ENCODE data around the gene RICTOR.

RICTOR gene, protein sequence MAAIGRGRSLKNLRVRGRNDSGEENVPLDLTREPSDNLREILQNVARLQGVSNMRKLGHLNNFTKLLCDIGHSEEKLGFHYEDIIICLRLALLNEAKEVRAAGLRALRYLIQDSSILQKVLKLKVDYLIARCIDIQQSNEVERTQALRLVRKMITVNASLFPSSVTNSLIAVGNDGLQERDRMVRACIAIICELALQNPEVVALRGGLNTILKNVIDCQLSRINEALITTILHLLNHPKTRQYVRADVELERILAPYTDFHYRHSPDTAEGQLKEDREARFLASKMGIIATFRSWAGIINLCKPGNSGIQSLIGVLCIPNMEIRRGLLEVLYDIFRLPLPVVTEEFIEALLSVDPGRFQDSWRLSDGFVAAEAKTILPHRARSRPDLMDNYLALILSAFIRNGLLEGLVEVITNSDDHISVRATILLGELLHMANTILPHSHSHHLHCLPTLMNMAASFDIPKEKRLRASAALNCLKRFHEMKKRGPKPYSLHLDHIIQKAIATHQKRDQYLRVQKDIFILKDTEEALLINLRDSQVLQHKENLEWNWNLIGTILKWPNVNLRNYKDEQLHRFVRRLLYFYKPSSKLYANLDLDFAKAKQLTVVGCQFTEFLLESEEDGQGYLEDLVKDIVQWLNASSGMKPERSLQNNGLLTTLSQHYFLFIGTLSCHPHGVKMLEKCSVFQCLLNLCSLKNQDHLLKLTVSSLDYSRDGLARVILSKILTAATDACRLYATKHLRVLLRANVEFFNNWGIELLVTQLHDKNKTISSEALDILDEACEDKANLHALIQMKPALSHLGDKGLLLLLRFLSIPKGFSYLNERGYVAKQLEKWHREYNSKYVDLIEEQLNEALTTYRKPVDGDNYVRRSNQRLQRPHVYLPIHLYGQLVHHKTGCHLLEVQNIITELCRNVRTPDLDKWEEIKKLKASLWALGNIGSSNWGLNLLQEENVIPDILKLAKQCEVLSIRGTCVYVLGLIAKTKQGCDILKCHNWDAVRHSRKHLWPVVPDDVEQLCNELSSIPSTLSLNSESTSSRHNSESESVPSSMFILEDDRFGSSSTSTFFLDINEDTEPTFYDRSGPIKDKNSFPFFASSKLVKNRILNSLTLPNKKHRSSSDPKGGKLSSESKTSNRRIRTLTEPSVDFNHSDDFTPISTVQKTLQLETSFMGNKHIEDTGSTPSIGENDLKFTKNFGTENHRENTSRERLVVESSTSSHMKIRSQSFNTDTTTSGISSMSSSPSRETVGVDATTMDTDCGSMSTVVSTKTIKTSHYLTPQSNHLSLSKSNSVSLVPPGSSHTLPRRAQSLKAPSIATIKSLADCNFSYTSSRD (N-terminal part only)

DNA sequence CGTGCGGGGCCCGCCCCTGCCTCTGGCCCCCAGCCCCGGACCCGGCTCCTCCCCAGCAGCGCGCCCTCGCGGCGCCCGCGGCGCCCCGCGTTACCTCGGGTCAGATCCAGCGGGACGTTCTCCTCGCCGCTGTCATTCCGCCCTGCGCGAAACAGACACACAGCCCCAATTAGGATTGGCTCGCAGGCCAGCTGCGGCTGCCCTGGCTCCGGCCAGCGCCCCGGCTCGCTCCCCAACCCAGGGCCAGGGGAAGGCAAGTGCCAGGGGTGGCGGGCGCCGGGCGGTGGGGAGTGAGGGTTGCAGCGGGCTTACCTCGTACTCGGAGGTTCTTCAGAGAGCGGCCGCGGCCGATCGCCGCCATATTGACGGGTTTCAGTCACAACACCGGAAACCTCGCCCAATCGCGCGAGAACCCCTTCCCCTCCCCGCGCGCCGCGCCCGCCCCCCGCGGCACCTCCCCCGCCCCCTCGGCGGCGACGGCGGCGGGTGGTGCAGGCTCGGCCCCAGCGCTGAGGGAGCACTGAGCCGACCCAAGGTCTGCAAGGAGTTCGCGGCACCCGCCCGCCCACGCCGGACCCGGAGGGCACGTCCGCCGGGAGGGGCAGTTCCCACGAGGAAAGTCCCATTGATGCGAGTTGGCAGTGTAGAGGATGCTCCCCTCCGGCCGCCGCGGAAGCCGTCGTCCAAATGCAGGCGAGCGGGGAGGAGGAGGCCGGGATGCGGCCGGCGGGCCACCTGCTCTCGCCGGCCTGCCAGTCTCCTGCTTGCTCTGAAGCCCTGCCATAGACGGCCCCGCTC lies at the start of gene RICTOR:
RICTOR (minus strand) TSS at position 383 of the 798 bp plus-strand sequence; CDS start at position 361, 22 bp downstream.
- H3K4me3 ChIP-seq (ENCODE audit: low read depth, low read length), result peak within 1 kb of the TSS; percentile 90
- peak; percentile 52 for DNase-seq (ENCODE audit: low read depth)

DNA sequence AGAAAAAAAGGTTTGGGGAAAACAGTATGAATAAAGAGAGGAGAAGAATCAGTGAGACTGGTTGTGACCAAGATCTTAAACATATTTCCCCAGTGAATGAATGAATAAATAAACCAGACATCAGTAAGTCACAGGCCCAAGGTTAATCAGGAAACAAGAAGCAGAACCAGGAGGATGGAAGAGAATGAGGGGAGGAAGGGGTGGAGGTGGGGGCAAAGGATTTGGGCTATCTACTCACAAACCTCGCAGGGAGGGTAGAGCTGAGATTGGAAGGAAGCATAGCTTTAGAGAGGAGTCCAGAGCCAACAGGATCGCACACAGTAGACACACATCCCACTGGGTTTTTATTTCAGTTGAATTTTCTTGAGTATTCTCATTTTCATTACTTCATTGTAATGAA lies 47.7 kb upstream of the RICTOR start:
- DNase-seq (ENCODE audit: low read depth), result no peak
- no peak overlapping the region for H3K4me3 ChIP-seq (ENCODE audit: low read depth, low read length)

DNA sequence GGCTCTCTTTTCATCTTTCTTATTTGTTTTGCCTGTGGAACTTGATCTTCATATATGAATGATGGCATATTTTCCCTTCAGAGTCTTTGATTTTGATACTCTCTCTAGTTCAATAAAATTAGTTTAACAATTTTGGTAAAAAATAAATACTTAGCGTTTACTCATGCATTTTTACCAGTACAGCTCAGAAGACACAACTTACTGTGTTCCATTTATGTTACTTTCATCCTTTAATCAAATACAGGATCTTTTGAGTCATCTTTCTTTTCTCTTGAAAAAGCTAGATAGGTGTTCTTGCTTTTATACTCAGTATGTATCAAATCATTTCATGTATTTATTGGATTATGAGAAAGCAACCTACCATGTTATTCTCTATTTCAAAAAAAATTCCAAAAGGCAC lies 47.1 kb upstream of the RICTOR start:
- H3K4me3 ChIP-seq (ENCODE audit: low read depth, low read length), result no peak overlapping the region
- DNase-seq (ENCODE audit: low read depth), result no peak

DNA sequence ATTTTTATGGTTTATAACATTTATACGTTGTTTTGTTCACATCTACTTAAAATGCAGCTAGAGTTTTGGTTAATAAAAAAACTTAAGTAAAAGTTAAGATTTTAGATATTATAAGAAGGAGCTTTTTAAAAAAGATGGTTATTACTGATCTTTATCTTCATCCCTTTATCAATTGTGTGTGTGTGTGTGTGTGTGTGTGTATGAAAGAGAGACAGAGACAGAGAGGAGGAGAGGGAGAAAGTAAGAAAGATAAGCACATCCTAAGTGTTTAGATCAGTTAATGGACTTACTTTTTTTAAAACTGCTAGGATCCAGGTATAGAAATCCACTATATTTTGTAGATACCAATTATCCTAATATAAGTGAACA lies 45.8 kb upstream of the RICTOR start:
- DNase-seq (ENCODE audit: low read depth), result no peak
- H3K4me3 ChIP-seq (ENCODE audit: low read depth, low read length), result no peak overlapping the region

DNA sequence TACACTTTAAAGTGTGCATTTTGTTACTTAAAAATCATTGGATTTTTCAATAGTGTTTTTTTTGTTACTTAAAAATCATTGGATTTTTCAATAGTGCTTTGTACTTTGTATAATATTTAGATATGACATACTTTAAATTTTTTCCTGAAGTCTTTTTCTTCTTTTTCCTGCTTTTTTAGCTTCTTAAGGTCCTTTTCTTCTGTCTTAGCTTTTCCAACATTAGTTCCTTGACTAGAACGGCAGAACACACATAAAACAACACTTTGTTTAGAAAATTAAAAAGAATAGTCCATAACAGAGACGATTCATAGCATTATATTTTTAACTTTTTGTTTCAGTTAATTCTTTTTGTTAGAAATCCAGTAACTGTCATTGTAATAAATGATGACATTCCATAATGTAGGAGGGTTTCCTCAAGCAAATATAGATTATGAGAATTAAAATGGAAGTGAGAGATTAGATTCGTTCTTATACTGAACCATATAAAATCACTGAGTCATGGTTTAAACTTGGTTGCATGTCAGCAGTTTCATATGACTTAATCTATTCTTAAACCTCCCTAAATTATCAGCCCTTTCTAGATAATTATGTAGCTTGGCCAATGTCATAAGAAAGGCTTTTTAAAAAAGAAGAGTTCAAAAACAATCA lies 45.3 kb upstream of the RICTOR start:
- H3K4me3 ChIP-seq (ENCODE audit: low read depth, low read length), result no peak overlapping the region
- DNase-seq (ENCODE audit: low read depth), result no peak

DNA sequence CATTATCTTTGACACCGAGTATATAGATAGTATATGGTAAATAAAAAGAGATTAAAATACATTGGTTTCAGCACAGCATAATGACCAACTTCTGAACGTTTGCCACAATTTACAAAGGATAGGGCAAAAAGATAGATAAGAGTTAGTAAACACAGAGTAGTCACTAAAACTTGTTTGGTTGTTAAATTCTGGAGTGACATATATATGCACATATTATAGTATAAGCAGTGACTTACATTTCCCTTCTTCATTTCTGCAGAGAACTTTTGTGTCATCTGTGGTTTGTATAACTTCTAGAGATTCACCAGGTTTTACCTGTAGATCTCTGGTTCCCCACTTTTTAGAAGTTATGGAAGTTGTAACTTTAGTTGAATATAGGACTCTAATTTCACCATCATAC lies 44.4 kb upstream of the RICTOR start:
- no peak for DNase-seq (ENCODE audit: low read depth)
- no peak overlapping the region for H3K4me3 ChIP-seq (ENCODE audit: low read depth, low read length)

DNA sequence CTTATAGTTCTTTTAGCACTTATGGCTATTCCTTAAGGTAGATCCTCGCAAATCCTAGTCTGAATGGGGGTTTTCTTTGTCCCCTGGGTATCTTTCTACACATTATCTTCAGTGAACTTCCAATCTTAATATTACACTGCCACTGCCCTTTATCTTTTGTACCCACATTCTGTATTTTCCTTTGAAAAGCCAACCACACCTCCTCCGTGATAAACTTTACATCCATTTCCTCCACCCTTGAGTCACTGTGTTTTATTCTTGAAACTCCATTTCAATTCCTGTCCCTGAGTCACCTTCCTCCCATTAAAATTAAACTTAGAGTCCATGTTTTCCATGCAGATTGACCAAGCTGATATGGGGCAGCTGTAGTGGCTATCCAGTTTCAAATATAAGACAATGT lies 43.2 kb upstream of the RICTOR start:
- no peak for DNase-seq (ENCODE audit: low read depth)

DNA sequence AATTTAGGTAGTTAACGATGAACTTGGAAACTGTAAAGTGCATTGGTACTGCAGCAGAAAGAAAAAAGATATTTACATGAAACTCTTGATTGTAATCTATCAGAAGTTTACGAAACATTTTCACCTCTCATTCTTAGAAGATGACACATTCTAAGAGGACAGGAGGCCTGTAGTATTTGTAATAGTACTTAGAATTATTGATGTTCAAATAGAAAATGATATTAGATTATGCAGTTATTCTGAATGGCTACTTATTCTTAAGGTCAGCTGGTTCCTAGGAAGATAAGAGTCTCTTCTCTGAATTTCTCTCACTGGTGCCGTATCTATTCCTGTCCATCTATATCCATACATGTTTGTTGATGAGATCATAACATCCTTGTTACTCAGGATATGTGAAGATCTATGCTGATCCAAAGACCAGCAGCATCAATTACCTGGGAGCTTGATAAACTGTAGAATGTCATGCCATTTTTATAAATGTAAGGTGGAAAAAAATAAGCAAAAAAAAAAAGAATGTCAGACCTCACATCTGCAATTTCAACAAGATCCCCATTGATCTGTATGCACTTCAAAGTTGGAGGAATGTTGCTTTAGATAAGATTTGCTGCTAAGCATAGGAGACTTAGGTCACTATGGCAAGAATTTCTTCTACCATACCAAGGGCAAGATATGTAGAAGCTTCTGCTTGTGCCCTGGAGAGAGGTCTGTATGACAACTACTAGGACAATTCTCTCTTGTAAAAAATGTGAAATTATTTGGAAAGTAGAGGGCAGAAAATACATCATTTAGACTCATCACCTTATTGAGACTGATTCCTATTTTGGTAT lies 42.4 kb upstream of the RICTOR start:
- no peak for DNase-seq (ENCODE audit: low read depth)
- no peak overlapping the region for H3K4me3 ChIP-seq (ENCODE audit: low read depth, low read length)

More for the DNA sequence above, 43.2 kb upstream of the RICTOR start:
- no peak overlapping the region for H3K4me3 ChIP-seq (ENCODE audit: low read depth, low read length)

DNA sequence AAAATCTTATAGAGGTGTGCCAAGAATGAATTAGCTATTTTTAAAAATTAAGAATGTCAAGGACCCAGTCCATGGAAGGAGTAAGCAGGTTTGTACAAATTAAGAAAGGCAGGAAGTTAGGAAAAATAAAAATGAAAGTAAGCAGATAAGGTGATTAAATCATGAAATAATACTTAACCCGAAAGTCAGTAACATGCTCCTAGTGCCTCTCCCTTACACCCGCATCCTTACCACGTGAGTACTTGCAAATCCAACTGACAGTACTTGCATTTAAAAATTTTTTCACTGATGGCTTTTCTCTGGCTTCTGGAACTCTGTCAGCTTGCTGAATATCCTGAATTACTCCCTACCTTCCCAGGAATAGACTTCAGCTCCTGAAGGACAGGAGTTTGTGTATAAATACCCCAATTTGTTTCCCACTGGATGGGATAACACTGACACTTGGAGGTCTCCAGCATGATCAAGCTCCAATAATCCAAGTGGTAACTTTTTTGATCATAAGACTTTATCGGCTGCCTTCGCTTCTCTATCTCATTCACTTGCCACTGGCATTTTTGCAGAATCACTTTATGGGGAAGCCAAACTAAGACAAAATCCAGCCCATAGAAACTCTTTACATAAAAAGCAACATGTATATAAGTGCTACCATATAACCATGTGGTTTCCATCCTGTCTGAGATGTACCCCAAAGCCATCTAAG lies 41.6 kb upstream of the RICTOR start:
- DNase-seq (ENCODE audit: low read depth), result no peak
- H3K4me3 ChIP-seq (ENCODE audit: low read depth, low read length), result no peak overlapping the region

DNA sequence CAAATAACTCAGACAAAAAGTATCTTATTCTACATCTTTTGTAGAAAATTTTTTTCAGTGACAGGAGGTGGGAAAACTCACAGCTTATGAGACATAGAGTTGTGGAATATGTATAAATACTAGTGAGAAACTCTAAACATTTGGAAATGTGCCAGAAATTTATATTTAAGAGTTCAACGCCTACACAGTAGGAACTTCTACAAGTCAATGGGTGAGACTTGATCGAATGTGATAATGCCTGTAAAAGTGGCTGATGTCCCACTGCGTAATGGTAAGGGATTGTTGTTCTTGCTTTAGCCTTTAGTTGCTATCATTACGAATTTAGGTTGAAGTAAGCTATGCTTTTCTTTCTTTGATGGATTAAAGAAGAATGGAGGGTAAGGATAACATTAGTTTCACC lies 40.0 kb upstream of the RICTOR start:
- no peak for DNase-seq (ENCODE audit: low read depth)
- no peak overlapping the region for H3K4me3 ChIP-seq (ENCODE audit: low read depth, low read length)

DNA sequence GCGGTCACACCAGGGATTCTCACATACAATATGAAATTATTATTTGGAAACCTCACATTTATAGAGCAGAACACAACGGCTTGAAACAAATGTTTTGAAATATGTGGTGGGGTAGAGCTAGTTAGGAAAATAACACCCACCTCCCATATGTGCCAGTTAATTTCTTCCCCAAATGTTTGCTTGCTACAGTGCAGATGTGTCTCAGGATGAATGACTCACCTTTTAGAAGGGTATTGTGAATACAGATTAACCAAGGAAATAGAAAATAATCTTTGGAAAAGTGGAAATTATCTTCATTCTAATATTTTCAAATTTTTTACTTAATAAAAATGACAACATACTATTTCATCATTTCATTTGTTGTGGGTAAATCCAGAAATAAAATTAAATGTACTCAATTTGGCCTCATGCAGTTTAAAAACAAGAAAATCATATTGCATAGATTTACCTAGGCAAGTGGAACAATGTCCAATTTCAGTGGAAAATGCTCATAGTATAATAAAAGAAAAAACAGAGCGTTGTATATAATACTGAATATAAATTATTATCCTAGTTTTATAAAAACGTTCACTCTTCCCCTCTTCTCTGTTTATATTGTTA lies 39.3 kb upstream of the RICTOR start:
- no peak for DNase-seq (ENCODE audit: low read depth)
- no peak overlapping the region for H3K4me3 ChIP-seq (ENCODE audit: low read depth, low read length)

DNA sequence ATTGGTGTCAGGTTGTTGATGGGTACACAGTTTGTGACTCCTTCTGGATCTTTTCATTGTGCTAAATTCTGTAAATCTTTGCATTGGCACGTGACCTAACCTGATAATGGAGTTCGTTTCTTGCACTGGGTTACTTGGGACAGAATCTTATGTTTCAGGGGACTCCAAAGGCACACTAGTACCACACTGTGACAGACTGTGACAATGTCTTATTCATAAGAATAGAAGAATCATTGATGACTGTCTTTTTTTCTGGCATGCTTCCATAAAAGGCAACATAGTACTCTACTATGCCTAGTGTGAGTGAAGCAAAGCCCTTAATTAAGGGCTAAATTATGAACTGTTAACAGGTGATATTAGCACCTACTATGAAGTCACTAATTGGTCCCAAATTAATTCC lies 35.4 kb upstream of the RICTOR start:
- H3K4me3 ChIP-seq (ENCODE audit: low read depth, low read length), result no peak overlapping the region
- no peak for DNase-seq (ENCODE audit: low read depth)

DNA sequence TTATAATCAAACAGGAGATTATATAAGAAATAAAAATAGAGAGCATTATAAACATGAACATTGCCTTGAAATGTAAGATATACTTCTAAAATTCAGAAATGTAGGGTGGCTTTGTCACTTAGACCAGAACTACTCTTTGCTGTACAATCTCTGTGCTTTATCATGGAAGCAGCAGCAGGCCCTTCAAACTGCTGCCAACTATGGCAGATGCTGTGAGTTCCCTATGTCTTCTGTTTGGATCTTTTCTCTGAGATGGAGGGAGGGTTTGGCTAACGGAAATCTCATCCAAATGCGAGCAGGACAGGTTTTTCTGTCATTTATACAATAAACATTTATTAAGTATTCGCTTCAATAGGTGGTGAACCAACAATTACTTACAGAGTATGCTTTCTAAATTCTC lies 34.8 kb upstream of the RICTOR start:
- no peak for DNase-seq (ENCODE audit: low read depth)
- no peak overlapping the region for H3K4me3 ChIP-seq (ENCODE audit: low read depth, low read length)

DNA sequence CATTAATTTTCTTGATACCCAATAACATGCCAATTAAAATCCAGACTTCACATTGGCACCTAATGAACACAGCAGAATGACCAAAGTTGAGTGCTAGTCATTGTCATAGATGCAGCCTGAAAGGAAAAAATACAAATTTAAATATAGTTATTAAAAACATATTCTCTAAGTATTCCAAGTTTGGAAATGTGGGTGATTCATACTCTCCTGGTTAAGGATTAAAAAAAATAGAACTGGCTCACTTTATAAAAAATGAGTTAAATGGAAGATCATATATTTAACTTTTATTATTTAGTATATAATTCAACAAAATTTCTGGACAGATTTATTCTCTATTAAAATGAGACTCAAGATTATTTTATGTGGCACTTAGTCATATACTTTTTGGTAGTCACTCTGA lies 33.2 kb upstream of the RICTOR start:
- no peak overlapping the region for H3K4me3 ChIP-seq (ENCODE audit: low read depth, low read length)

DNA sequence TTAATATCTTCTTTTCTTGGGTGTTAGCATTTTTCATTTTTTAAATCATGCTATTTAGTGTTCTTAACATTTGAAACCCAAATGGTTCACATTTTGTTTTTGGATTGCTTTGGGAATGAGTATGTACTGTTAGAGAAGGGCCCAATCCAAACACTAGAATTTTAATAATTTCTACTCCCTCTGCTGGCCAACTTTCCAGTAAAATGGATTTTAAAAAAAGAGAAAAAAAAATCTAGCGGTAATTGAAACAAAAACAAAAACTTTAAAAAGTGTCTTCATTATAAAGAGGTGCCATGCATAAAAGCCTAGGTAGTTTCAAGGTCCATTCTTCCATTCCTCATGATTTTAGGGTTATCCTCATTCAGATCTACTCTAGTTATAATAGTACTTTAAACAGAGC lies 32.1 kb upstream of the RICTOR start:
- DNase-seq (ENCODE audit: low read depth), result no peak
- H3K4me3 ChIP-seq (ENCODE audit: low read depth, low read length), result no peak overlapping the region

More for the DNA sequence above, 33.2 kb upstream of the RICTOR start:
- DNase-seq (ENCODE audit: low read depth), result no peak

DNA sequence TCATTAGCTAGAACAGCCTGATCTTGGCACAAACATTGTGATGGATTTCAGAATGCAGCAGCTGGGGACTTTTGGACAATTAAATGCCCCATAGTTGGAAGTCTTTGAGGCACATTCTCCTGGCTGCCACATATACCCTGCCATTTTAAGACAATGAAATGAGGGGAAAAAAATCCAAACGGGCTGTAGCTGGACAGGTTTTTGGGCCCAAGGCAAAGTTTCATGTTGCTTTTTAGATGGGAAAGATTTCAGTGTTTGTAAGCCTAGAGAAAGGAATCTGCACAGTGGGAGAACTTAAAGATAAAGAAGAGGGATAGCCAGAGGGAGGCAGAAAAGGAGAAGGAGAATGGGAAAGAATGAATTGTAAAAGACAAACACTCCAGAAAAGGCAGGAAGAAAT lies 30.0 kb upstream of the RICTOR start:
- DNase-seq (ENCODE audit: low read depth), result no peak
- no peak overlapping the region for H3K4me3 ChIP-seq (ENCODE audit: low read depth, low read length)

DNA sequence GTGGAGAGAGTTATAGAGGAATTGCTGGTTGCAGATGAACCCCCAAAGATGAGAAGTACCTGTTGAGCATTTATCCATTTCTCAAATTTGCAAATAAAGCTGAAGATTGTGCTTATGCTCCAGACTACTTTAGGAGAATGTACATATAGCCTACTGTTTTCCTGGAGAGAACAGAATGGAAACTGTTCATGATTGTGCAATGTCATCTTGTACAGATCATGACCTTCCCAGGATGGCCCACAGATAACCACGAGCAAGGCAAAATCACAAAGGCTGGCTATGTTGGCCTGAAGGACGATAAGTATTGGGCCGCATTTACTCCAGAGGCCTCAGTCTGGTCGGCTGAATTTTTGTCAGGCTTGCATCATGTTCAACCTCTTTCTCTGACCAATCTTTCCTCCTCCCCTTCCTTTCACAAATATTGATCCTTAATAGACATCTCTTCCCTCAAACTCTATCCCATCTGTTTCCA lies 28.5 kb upstream of the RICTOR start:
- no peak overlapping the region for H3K4me3 ChIP-seq (ENCODE audit: low read depth, low read length)
- peak; percentile 39 for DNase-seq (ENCODE audit: low read depth)

All from skeletal muscle cell (primary cell).